H9 (cell line): ENCODE measurements around the gene TXNL4A. TPM values are rescaled to one million over a fixed set of nuclear protein-coding genes. Genes with fewer than 3 reads are reported as not detected.
A peak's percentile ranks its signal among the peaks of the same experiment; 100 is the strongest.

Source experiments
- DNase-seq: peaks from one replicate; pipeline ENCODE4 v3.0.0-alpha.2; 2017
- H2AFZ ChIP-seq: one replicate; pipeline ENCODE4 v1.6.1; 2013; ENCODE audit warnings: mild to moderate bottlenecking, low read length, control low read depth, moderate library complexity
- H2AK5ac ChIP-seq: 2 replicates; pipeline ENCODE4 v1.6.1; 2013; ENCODE audit warnings: low read length, control low read depth, mixed read lengths; ENCODE audit not compliant: insufficient read length
- H2BK120ac ChIP-seq: one replicate; pipeline ENCODE4 v1.6.1; 2013; ENCODE audit warnings: low read depth, mild to moderate bottlenecking, low read length, control low read depth, inconsistent platforms; ENCODE audit not compliant: poor library complexity, severe bottlenecking
- H2BK12ac ChIP-seq: 2 replicates; pipeline ENCODE4 v1.6.1; 2013; ENCODE audit warnings: low read length, control low read depth, mixed read lengths, low read depth; ENCODE audit not compliant: insufficient read length
- H2BK15ac ChIP-seq: 2 replicates; pipeline ENCODE4 v1.6.1; 2013; ENCODE audit warnings: low read depth, low read length, control low read depth
- H2BK20ac ChIP-seq: one replicate; pipeline ENCODE4 v1.6.1; 2013; ENCODE audit warnings: low read depth, mild to moderate bottlenecking, low read length, control low read depth, inconsistent platforms; ENCODE audit not compliant: poor library complexity, severe bottlenecking
- H2BK5ac ChIP-seq: 2 replicates; pipeline ENCODE4 v1.6.1; 2013; ENCODE audit warnings: low read length, control low read depth, mixed read lengths; ENCODE audit not compliant: insufficient read length
- H3K14ac ChIP-seq: 2 replicates; pipeline ENCODE4 v1.6.1; 2013; ENCODE audit warnings: low read length, control low read depth; ENCODE audit not compliant: insufficient read depth
- H3K18ac ChIP-seq: 2 replicates; pipeline ENCODE4 v1.6.1; 2013; ENCODE audit warnings: low read depth, mild to moderate bottlenecking, mixed read lengths, low read length, control low read depth; ENCODE audit not compliant: insufficient read length
- H3K23ac ChIP-seq: 2 replicates; pipeline ENCODE4 v1.6.1; 2013; ENCODE audit warnings: low read length, control low read depth, mixed read lengths, low read depth; ENCODE audit not compliant: insufficient read length
- H3K23me2 ChIP-seq: 2 replicates; pipeline ENCODE4 v1.6.1; 2013; ENCODE audit warnings: low read depth, mild to moderate bottlenecking, mixed read lengths, low read length, control low read depth; ENCODE audit not compliant: insufficient read length, poor library complexity, severe bottlenecking
- H3K27ac ChIP-seq: 2 replicates; pipeline ENCODE4 v1.5.1; 2013; ENCODE audit warnings: low read length, control low read depth, mixed read lengths, low read depth; ENCODE audit not compliant: insufficient read length
- H3K27me3 ChIP-seq: 2 replicates; pipeline ENCODE4 v1.6.1; 2013; ENCODE audit warnings: low read length, control low read depth, inconsistent platforms; ENCODE audit not compliant: insufficient read depth
- H3K4ac ChIP-seq: 2 replicates; pipeline ENCODE4 v1.6.1; 2013; ENCODE audit warnings: low read depth, mild to moderate bottlenecking, control low read depth, inconsistent platforms, low read length, moderate library complexity
- H3K4me1 ChIP-seq: 2 replicates; pipeline ENCODE4 v1.6.1; 2013; ENCODE audit warnings: low read length, control low read depth, inconsistent platforms; ENCODE audit not compliant: insufficient read depth
- H3K4me2 ChIP-seq: 2 replicates; pipeline ENCODE4 v1.6.1; 2013; ENCODE audit warnings: low read length, control low read depth, mixed read lengths; ENCODE audit not compliant: insufficient read length, insufficient read depth
- H3K56ac ChIP-seq: 2 replicates; pipeline ENCODE4 v1.6.1; 2013; ENCODE audit warnings: low read depth, mild to moderate bottlenecking, mixed read lengths, low read length, control low read depth; ENCODE audit not compliant: insufficient read length
- H3K79me1 ChIP-seq: 2 replicates; pipeline ENCODE4 v1.6.1; 2013; ENCODE audit warnings: low read depth, mild to moderate bottlenecking, moderate library complexity, low read length, control low read depth, inconsistent platforms; ENCODE audit not compliant: insufficient read depth, poor library complexity, severe bottlenecking
- H3K79me2 ChIP-seq: 2 replicates; pipeline ENCODE4 v1.6.1; 2013; ENCODE audit warnings: low read length, control low read depth, inconsistent platforms; ENCODE audit not compliant: insufficient read depth
- H3K9ac ChIP-seq: 2 replicates; pipeline ENCODE4 v1.6.1; 2013; ENCODE audit warnings: low read length, control low read depth, mixed read lengths; ENCODE audit not compliant: insufficient read length; ENCODE audit errors: extremely low read depth
- H3K9me3 ChIP-seq: one replicate; pipeline ENCODE4 v1.6.1; 2013; ENCODE audit warnings: low read depth, low read length, inconsistent platforms; ENCODE audit not compliant: control insufficient read depth
- H3T11ph ChIP-seq: one replicate; pipeline ENCODE4 v1.6.1; 2013; ENCODE audit warnings: mild to moderate bottlenecking, low read length, control low read depth, inconsistent platforms
- H4K20me1 ChIP-seq: one replicate; pipeline ENCODE4 v1.6.1; 2013; ENCODE audit not compliant: control insufficient read depth, insufficient read length, insufficient read depth
- H4K5ac ChIP-seq: 2 replicates; pipeline ENCODE4 v1.6.1; 2013; ENCODE audit warnings: low read depth, mild to moderate bottlenecking, mixed read lengths, low read length, control low read depth; ENCODE audit not compliant: insufficient read length
- H4K8ac ChIP-seq: replicated peaks from 2 replicates; pipeline ENCODE4 v1.6.1; 2013; ENCODE audit warnings: low read length, control low read depth, mixed read lengths, low read depth; ENCODE audit not compliant: insufficient read length
- H4K91ac ChIP-seq: 2 replicates; pipeline ENCODE4 v1.6.1; 2013; ENCODE audit warnings: low read depth, mild to moderate bottlenecking, moderate library complexity, mixed read lengths, low read length, control low read depth; ENCODE audit not compliant: insufficient read length
- H3K27ac Mint-ChIP-seq, 3 experiments: 2 replicates in 2 of 3; 3 replicates in 1 of 3; pipeline ENCODE4 v1.8.0; 2020 to 2021; ENCODE audit warnings: mixed read lengths in 3 of 3, mild to moderate bottlenecking in 1 of 3, moderate library complexity in 1 of 3
- H3K27me3 Mint-ChIP-seq: 2 replicates; pipeline ENCODE4 v1.8.0; 2021; ENCODE audit warnings: low read depth, mild to moderate bottlenecking, moderate library complexity, mixed read lengths
- H3K36me3 Mint-ChIP-seq, 3 experiments: 2 replicates in 2 of 3; 3 replicates in 1 of 3; pipeline ENCODE4 v1.8.0; 2020 to 2021; ENCODE audit warnings: low read depth in 3 of 3, mixed read lengths in 3 of 3; ENCODE audit not compliant: insufficient read depth in 1 of 3
- H3K4me1 Mint-ChIP-seq, 2 experiments: 2 replicates each; pipeline ENCODE4 v1.8.0; 2020; ENCODE audit warnings: mixed read lengths in 2 of 2
- H3K4me3 Mint-ChIP-seq, 2 experiments: 2 replicates in 1 of 2; 3 replicates in 1 of 2; pipeline ENCODE4 v1.8.0; 2020 to 2021; ENCODE audit warnings: mild to moderate bottlenecking in 2 of 2, mixed read lengths in 2 of 2, moderate library complexity in 1 of 2
- H3K9me3 Mint-ChIP-seq, 2 experiments: 2 replicates in 1 of 2; 3 replicates in 1 of 2; pipeline ENCODE4 v1.8.0; 2020; ENCODE audit warnings: mild to moderate bottlenecking in 2 of 2, mixed read lengths in 2 of 2, moderate library complexity in 1 of 2
- WGBS: extraction: QIAGEN DNeasy Blood & Tissue Kit; methylation state at CpG from one replicate; pipeline ENCODE4 v1.1.7; 2013; ENCODE audit warnings: missing lambda C conversion rate, low lambda C conversion rate, mixed read lengths; ENCODE audit not compliant: insufficient read length; ENCODE audit errors: extremely low coverage; 5-methylcytosine and 5-hydroxymethylcytosine counted together
- total RNA-seq: library from RNA; stranded (reverse); gene quantifications from 2 replicates; pipeline ENCODE4 v1.2.1, GENCODE V29; 2021
- TF ChIP-seq, protein P1 (sequence below): fragments of 200-600 bp; sonication (generic); conservative IDR thresholded peaks from 3 replicates; pipeline ENCODE4 v1.8.0; 2021; ENCODE audit warnings: antibody characterized with exemption, mild to moderate bottlenecking

Gene TXNL4A
- total RNA-seq, 1 experiment from 2014 or later: 163 TPM

DNA sequence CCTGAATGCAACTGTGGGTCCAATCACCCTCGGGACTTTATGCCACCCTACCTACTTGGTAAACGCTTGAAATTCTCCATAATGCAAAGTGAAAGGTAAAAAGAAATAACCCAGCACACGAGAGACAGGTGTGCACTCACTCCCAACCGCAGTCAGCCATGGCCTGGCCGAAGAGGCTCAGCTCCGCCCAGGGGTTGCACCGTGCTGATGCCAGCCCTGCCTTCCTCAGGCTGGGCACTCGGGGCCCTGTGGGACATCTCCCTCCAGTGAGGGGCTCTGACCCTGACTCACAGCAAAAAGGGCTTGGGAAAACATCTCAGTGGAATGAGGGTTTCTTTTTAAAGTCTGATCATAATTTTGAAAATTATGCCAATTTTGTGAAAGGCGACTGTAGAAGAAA lies 50.2 kb downstream of the TXNL4A start:
- TF ChIP-seq, protein P1, sequence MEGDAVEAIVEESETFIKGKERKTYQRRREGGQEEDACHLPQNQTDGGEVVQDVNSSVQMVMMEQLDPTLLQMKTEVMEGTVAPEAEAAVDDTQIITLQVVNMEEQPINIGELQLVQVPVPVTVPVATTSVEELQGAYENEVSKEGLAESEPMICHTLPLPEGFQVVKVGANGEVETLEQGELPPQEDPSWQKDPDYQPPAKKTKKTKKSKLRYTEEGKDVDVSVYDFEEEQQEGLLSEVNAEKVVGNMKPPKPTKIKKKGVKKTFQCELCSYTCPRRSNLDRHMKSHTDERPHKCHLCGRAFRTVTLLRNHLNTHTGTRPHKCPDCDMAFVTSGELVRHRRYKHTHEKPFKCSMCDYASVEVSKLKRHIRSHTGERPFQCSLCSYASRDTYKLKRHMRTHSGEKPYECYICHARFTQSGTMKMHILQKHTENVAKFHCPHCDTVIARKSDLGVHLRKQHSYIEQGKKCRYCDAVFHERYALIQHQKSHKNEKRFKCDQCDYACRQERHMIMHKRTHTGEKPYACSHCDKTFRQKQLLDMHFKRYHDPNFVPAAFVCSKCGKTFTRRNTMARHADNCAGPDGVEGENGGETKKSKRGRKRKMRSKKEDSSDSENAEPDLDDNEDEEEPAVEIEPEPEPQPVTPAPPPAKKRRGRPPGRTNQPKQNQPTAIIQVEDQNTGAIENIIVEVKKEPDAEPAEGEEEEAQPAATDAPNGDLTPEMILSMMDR: no peak
- H3K27me3 ChIP-seq: no peaks in the 10 kb centered on the region
- no peak overlapping the region for H2BK12ac ChIP-seq
- H3K4ac ChIP-seq: no peak overlapping the region
- H3K9ac ChIP-seq: no peak overlapping the region
- no peak overlapping the region for H4K91ac ChIP-seq
- H3K56ac ChIP-seq: no peak overlapping the region
- H2BK5ac ChIP-seq: no peak overlapping the region
- Mint-ChIP-seq H3K4me1 (peaks cover 2 to 8% of the 10 kb centered on the region in 2 experiments; a peak in 3 of 4 replicates), H3K27me3 (peaks cover 5% of the 10 kb centered on the region; the same call in 1 of the 2 replicates), H3K27ac (no peak overlapping the region; a peak in 1 of 7 replicates), H3K36me3 (peaks cover 0 to 37% (median 14%) of the 10 kb centered on the region in 3 experiments; a peak in 5 of 7 replicates), H3K4me3 (no peak overlapping the region), H3K9me3 (peaks cover 0 to 3% of the 10 kb centered on the region in 2 experiments; a peak in 4 of 5 replicates)
- no peaks in the 10 kb centered on the region for H3K23me2 ChIP-seq
- H2BK20ac ChIP-seq: no peak overlapping the region
- no peak overlapping the region for H3K23ac ChIP-seq
- no peaks in the 10 kb centered on the region for H3K9me3 ChIP-seq
- no peaks in the 10 kb centered on the region for H3K4me1 ChIP-seq
- H3K27ac ChIP-seq: no peak overlapping the region
- H2BK15ac ChIP-seq: no peak overlapping the region
- H3K4me2 ChIP-seq: no peak overlapping the region
- H4K5ac ChIP-seq: no peak overlapping the region
- no peak overlapping the region for H3K18ac ChIP-seq
- H3T11ph ChIP-seq: no peak overlapping the region
- H2AFZ ChIP-seq: no peak overlapping the region
- H3K14ac ChIP-seq: no peak overlapping the region
- peak; percentile 16 for DNase-seq
- H4K8ac ChIP-seq: no peak overlapping the region
- no peaks in the 10 kb centered on the region for H3K79me2 ChIP-seq
- no peaks in the 10 kb centered on the region for H3K79me1 ChIP-seq
- peaks cover 3% of the 10 kb centered on the region for H4K20me1 ChIP-seq
- no peak overlapping the region for H2AK5ac ChIP-seq
- H2BK120ac ChIP-seq: no peak overlapping the region
- no CpG with 5 or more reads among the region's 9 CpGs for WGBS
